Measurements from ENCODE around the gene CXCR5.

DNA sequence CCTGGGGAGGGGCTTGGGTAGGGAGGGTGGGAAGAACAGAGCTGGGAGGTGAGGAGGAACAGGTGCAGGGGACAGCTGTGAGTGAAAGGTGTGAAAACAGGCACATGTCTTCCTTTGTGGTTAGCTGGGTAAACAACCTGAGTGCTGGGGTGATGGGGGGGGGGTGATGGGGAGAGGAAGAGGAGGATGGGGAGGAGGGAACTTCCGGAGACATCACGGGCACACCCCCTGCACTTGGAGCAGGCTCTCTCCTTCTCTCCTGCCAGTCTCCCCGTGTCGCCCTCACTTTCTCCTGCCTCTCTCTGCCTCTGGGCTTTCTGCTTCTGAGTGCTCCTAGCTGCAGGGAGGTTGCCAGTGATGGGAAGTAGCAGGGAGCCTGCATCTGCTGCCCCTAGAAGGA lies 8.8 kb downstream of the CXCR5 start:
- TF ChIP-seq POLR2A (IDR thresholded peaks at IDR 0.05; ENCODE audit: low read length) (no peak), GATA1 (IDR thresholded peaks at IDR 0.05; ENCODE audit: low read depth, low read length) (no peak)

All from erythroblast (primary cell).